ENCODE measurements around the gene OPCML.

DNA sequence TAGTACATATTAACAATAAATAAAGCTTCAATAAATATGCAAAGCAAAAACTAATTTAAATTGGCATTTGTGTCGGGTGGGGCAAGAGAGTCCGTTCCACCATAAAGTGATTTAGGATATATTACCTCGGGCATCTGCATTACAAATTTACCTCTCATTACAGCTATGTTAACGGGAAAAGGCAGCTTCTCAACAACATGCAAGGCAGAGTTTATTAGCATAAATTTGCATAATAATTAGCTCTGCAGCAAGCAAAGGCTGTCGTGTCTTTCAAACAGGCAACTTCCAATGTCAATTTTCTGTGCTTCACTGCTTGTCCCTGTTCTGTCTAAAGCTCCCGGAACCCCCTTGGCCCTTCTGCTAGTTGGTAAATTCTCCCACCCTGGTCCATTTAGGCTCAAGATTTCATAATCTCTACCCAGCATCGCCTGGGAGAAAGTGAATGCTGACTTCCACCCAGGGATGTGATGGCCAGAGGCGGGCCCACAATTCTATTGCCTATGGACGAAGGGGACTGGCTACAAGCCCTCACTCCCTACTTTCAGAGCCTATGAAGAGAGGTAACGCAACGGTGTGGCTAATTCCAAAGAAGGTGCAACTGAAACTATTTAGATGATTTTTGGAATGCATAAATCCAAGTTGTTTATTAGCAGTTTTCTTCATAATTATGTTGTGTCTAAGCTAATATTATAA lies 462.1 kb downstream of the OPCML start:
- TF ChIP-seq POLR2A (IDR thresholded peaks at IDR 0.05): no peak
- TF ChIP-seq, protein P1, sequence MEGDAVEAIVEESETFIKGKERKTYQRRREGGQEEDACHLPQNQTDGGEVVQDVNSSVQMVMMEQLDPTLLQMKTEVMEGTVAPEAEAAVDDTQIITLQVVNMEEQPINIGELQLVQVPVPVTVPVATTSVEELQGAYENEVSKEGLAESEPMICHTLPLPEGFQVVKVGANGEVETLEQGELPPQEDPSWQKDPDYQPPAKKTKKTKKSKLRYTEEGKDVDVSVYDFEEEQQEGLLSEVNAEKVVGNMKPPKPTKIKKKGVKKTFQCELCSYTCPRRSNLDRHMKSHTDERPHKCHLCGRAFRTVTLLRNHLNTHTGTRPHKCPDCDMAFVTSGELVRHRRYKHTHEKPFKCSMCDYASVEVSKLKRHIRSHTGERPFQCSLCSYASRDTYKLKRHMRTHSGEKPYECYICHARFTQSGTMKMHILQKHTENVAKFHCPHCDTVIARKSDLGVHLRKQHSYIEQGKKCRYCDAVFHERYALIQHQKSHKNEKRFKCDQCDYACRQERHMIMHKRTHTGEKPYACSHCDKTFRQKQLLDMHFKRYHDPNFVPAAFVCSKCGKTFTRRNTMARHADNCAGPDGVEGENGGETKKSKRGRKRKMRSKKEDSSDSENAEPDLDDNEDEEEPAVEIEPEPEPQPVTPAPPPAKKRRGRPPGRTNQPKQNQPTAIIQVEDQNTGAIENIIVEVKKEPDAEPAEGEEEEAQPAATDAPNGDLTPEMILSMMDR (IDR thresholded peaks at IDR 0.05): no peak
